IMR-90 (cell line): ENCODE data around the gene SCN10A. TPM values are rescaled to one million over a fixed set of nuclear protein-coding genes. Genes with fewer than 3 reads are reported as not detected.

Source experiments
- ATAC-seq: fragments of 200-7000 bp; cut with Tn5 transposase; 2 replicates; pipeline ENCODE4 v1.9.1; 2020; ENCODE audit warnings: low read depth, mild to moderate bottlenecking, moderate library complexity
- BruUV-seq: library from RNA; stranded (reverse); fragments of 400-500 nt; replicated peaks from 2 replicates; lab custom pipeline; 2021; lab: Mats Ljungman, UMichigan
- CTCF ChIA-PET: fragments of 300-600 bp; formaldehyde crosslinking; extraction: SDS; loops from one replicate; lab custom pipeline; 2021; ENCODE audit warnings: antibody characterized with exemption; lab: Yijun Ruan, JAX
- POLR2A ChIA-PET: fragments of 300-600 bp; sonication (Branson Sonifier 250); formaldehyde crosslinking; loops from one replicate; lab custom pipeline; 2022; ENCODE audit warnings: antibody characterized with exemption; ENCODE audit not compliant: unreplicated experiment; lab: Charles Lee
- DNase-seq: peaks from one replicate; pipeline ENCODE4 v3.0.0; 2013
- H2AFZ ChIP-seq: replicated peaks from 2 replicates; pipeline ENCODE3; 2013; ENCODE audit warnings: low read length, mild to moderate bottlenecking; ENCODE audit not compliant: poor library complexity
- H2AK5ac ChIP-seq: 2 replicates; pipeline ENCODE4 v1.6.1; 2013; ENCODE audit warnings: low read depth, low read length, inconsistent platforms
- H2AK9ac ChIP-seq: replicated peaks from 2 replicates; pipeline ENCODE3; 2013; ENCODE audit warnings: mild to moderate bottlenecking, low read depth, low read length, moderate library complexity; ENCODE audit not compliant: poor library complexity
- H2BK120ac ChIP-seq: 2 replicates; pipeline ENCODE4 v1.6.1; 2013; ENCODE audit warnings: low read depth, low read length, inconsistent platforms
- H2BK15ac ChIP-seq: 3 replicates; pipeline ENCODE4 v1.6.1; 2013; ENCODE audit warnings: low read depth, low read length, inconsistent platforms
- H2BK20ac ChIP-seq: 2 replicates; pipeline ENCODE4 v1.6.1; 2013; ENCODE audit warnings: low read depth, mild to moderate bottlenecking, inconsistent platforms, low read length, moderate library complexity
- H2BK5ac ChIP-seq: 2 replicates; pipeline ENCODE4 v1.6.1; 2013; ENCODE audit warnings: mild to moderate bottlenecking, low read depth, low read length, inconsistent platforms; ENCODE audit not compliant: poor library complexity, severe bottlenecking
- H3K14ac ChIP-seq: replicated peaks from 2 replicates; pipeline ENCODE4 v1.6.1; 2013; ENCODE audit warnings: low read depth, low read length, inconsistent platforms
- H3K18ac ChIP-seq: 2 replicates; pipeline ENCODE4 v1.6.1; 2013; ENCODE audit warnings: low read depth, low read length, control low read depth
- H3K23ac ChIP-seq: 2 replicates; pipeline ENCODE4 v1.6.1; 2013; ENCODE audit warnings: low read depth, low read length, inconsistent platforms
- H3K27ac ChIP-seq: 2 replicates; pipeline ENCODE4 v1.5.1; 2013; ENCODE audit warnings: mild to moderate bottlenecking, control low read depth, low read length; ENCODE audit not compliant: insufficient read depth
- H3K27me3 ChIP-seq: 2 replicates; pipeline ENCODE4 v1.6.1; 2013; ENCODE audit warnings: low read length; ENCODE audit not compliant: control insufficient read depth, insufficient read depth
- H3K36me3 ChIP-seq: 2 replicates; pipeline ENCODE4 v1.6.1; 2013; ENCODE audit warnings: low read length, mixed read lengths; ENCODE audit not compliant: control insufficient read depth, insufficient read depth
- H3K4ac ChIP-seq: 2 replicates; pipeline ENCODE4 v1.6.1; 2013; ENCODE audit warnings: low read depth, low read length, inconsistent platforms
- H3K4me1 ChIP-seq: 2 replicates; pipeline ENCODE4 v1.6.1; 2013; ENCODE audit warnings: low read length, mixed read lengths; ENCODE audit not compliant: control insufficient read depth, insufficient read depth
- H3K4me2 ChIP-seq: 2 replicates; pipeline ENCODE4 v1.6.1; 2013; ENCODE audit warnings: low read depth, mild to moderate bottlenecking, control low read depth, low read length, moderate library complexity
- H3K4me3 ChIP-seq: 2 replicates; pipeline ENCODE4 v1.5.1; 2013; ENCODE audit warnings: low read depth, mild to moderate bottlenecking, control low read depth, low read length, moderate library complexity; ENCODE audit not compliant: insufficient read depth
- H3K56ac ChIP-seq: 2 replicates; pipeline ENCODE4 v1.6.1; 2013; ENCODE audit warnings: low read length, inconsistent platforms; ENCODE audit not compliant: insufficient read depth; ENCODE audit errors: extremely low read depth
- H3K79me1 ChIP-seq, 2 experiments: 2 replicates each; pipeline ENCODE4 v1.6.1; 2013; ENCODE audit warnings: low read length in 2 of 2, inconsistent platforms in 1 of 2, low read depth in 1 of 2
- H3K9ac ChIP-seq: 2 replicates; pipeline ENCODE4 v1.6.1; 2013; ENCODE audit warnings: low read depth, low read length, control low read depth
- H3K9me1 ChIP-seq: 2 replicates; pipeline ENCODE4 v1.6.1; 2013; ENCODE audit warnings: low read length, inconsistent platforms; ENCODE audit not compliant: insufficient read depth
- H3K9me3 ChIP-seq: 2 replicates; pipeline ENCODE4 v1.6.1; 2013; ENCODE audit warnings: low read length; ENCODE audit not compliant: control insufficient read depth, insufficient read depth
- H4K20me1 ChIP-seq: 2 replicates; pipeline ENCODE4 v1.6.1; 2013; ENCODE audit warnings: low read length, inconsistent platforms; ENCODE audit not compliant: insufficient read depth
- H4K5ac ChIP-seq: 2 replicates; pipeline ENCODE4 v1.6.1; 2013; ENCODE audit warnings: mild to moderate bottlenecking, low read depth, low read length, control low read depth
- H4K8ac ChIP-seq, 2 experiments: 2 replicates each; pipeline ENCODE4 v1.6.1; 2013; ENCODE audit warnings: low read depth in 2 of 2, low read length in 2 of 2, control low read depth in 1 of 2, inconsistent platforms in 1 of 2
- H4K91ac ChIP-seq: 2 replicates; pipeline ENCODE4 v1.6.1; 2013; ENCODE audit warnings: low read depth, low read length, inconsistent platforms; ENCODE audit not compliant: insufficient read depth
- BHLHE40 ChIP-seq: fragments of 150-350 bp; IDR thresholded peaks from 2 replicates; pipeline ENCODE4 v1.6.1; 2016; ENCODE audit warnings: mild to moderate bottlenecking, low read depth, low read length
- CEBPB ChIP-seq: IDR thresholded peaks from 2 replicates; pipeline ENCODE4 v1.6.1; 2012; ENCODE audit warnings: low read depth, low read length, improper control_type of control experiment
- CHD1 ChIP-seq: IDR thresholded peaks from 2 replicates; pipeline ENCODE4 v1.6.1; 2012; ENCODE audit warnings: low read depth, low read length, improper control_type of control experiment
- CTCF ChIP-seq: conservative IDR thresholded peaks from 2 replicates; pipeline ENCODE4 v1.5.1; 2012; ENCODE audit warnings: mild to moderate bottlenecking, low read depth, low read length, improper control_type of control experiment
- ELK1 ChIP-seq: fragments of 150-350 bp; IDR thresholded peaks from 2 replicates; pipeline ENCODE4 v1.6.1; 2016; ENCODE audit warnings: low read depth, mild to moderate bottlenecking, low read length, moderate library complexity, borderline replicate concordance
- FOS ChIP-seq: fragments of 150-350 bp; IDR thresholded peaks from 2 replicates; pipeline ENCODE4 v1.6.1; 2016; ENCODE audit warnings: low read depth, low read length
- MAFK ChIP-seq: IDR thresholded peaks from 2 replicates; pipeline ENCODE4 v1.6.1; 2012; ENCODE audit warnings: low read depth, low read length, improper control_type of control experiment
- MAZ ChIP-seq: IDR thresholded peaks from 2 replicates; pipeline ENCODE4 v1.6.1; 2012; ENCODE audit warnings: low read depth, mild to moderate bottlenecking, low read length, improper control_type of control experiment, moderate library complexity, borderline replicate concordance
- MXI1 ChIP-seq: IDR thresholded peaks from 2 replicates; pipeline ENCODE4 v1.6.1; 2012; ENCODE audit warnings: low read depth, mild to moderate bottlenecking, low read length, moderate library complexity, borderline replicate concordance
- NFE2L2 ChIP-seq: fragments of 150-350 bp; IDR thresholded peaks from 2 replicates; pipeline ENCODE4 v1.6.1; 2016; ENCODE audit warnings: low read depth, mild to moderate bottlenecking, low read length
- POLR2A ChIP-seq: IDR thresholded peaks from 2 replicates; pipeline ENCODE4 v1.6.1; 2012; ENCODE audit warnings: mild to moderate bottlenecking, low read depth, low read length
- RAD21 ChIP-seq: IDR thresholded peaks from 2 replicates; pipeline ENCODE4 v1.6.1; 2012; ENCODE audit warnings: low read length, improper control_type of control experiment
- RCOR1 ChIP-seq: IDR thresholded peaks from 2 replicates; pipeline ENCODE4 v1.6.1; 2012; ENCODE audit warnings: mild to moderate bottlenecking, low read length, improper control_type of control experiment; ENCODE audit not compliant: insufficient replicate concordance
- RFX5 ChIP-seq: IDR thresholded peaks from 2 replicates; pipeline ENCODE4 v1.8.0; 2012; ENCODE audit warnings: low read depth, mild to moderate bottlenecking, low read length, moderate library complexity
- SMC3 ChIP-seq: fragments of 150-350 bp; IDR thresholded peaks from 2 replicates; pipeline ENCODE4 v1.6.1; 2016; ENCODE audit warnings: low read depth, mild to moderate bottlenecking, antibody characterized with exemption, low read length, moderate library complexity
- USF2 ChIP-seq: fragments of 150-350 bp; IDR thresholded peaks from 2 replicates; pipeline ENCODE4 v1.6.1; 2017; ENCODE audit warnings: mild to moderate bottlenecking, antibody characterized with exemption, low read length, low read depth
- WGBS, 2 experiments: methylation state at CpG; one replicate each; pipeline versions ENCODE4 v1.1.5 to v1.1.7; 2013; ENCODE audit warnings: missing lambda C conversion rate in 2 of 2; ENCODE audit not compliant: insufficient read length in 1 of 2; ENCODE audit errors: extremely low coverage in 2 of 2; 5-methylcytosine and 5-hydroxymethylcytosine counted together
- dilution Hi-C: fragments of 300-500 bp; cut with HindIII; formaldehyde crosslinking; loops from one replicate; pipeline ENCODE4 v1.14.3; 2018; ENCODE audit warnings: low sequenced_read_pairs; ENCODE audit not compliant: unreplicated experiment
- in situ Hi-C: fragments of 300-500 bp; cut with MboI; formaldehyde crosslinking; loops from 3 replicates; pipeline ENCODE4 v1.14.3; 2019; ENCODE audit warnings: low sequenced_read_pairs, inconsistent platforms, mixed read lengths
- intact Hi-C: fragments of 100-400 bp; cut with micrococcal nuclease; formaldehyde crosslinking; loops from 2 replicates; pipeline ENCODE4 v1.10.0; 2022
- polyA plus RNA-seq, 3 experiments: library from polyadenylated mRNA; depleted of rRNA; stranded (reverse); fragments of >200 nt; gene quantifications; 2 replicates each; pipeline ENCODE4 v1.2.3, GENCODE V29; 2012; ENCODE audit warnings: low replicate concordance in 1 of 3
- total RNA-seq: library from RNA; depleted of rRNA; stranded (reverse); fragments of >200 nt; gene quantifications from 2 replicates; pipeline ENCODE4 v1.2.3, GENCODE V29; 2012

The SCN10A gene
- total and polyA plus RNA-seq, 2 of the 4 experiments (the other 2 are of a cell fraction) = not detected

GRCh38 chr3:38689346-38689745 lies 126.7 kb downstream of the SCN10A start:
- Histone ChIP-seq H3K4me2 (no peak overlapping the region), H2BK5ac (no peak overlapping the region), H4K91ac (no peak overlapping the region), H3K9me1 (no peaks in the 10 kb centered on the region), H4K20me1 (no peaks in the 10 kb centered on the region), H2AK5ac (no peak overlapping the region), H3K36me3 (no peaks in the 10 kb centered on the region), H2AFZ (no peak overlapping the region), H2BK120ac (no peak overlapping the region), H3K4me1 (no peaks in the 10 kb centered on the region; the same call in 1 of the 2 replicates), H3K9ac (no peak overlapping the region), H3K14ac (no peak overlapping the region), H3K4me3 (no peak overlapping the region), H3K27ac (no peak overlapping the region), H4K8ac (no peak overlapping the region), H3K23ac (no peak overlapping the region), H3K9me3 (no peaks in the 10 kb centered on the region), H3K4ac (no peak overlapping the region), H3K79me1 (no peaks in the 10 kb centered on the region), H2BK20ac (no peak overlapping the region), H3K18ac (no peak overlapping the region), H3K27me3 (peaks cover 2% of the 10 kb centered on the region; the same call in 1 of the 2 replicates), H4K5ac (no peak overlapping the region), H3K56ac (no peak overlapping the region), H2BK15ac (no peak overlapping the region), H2AK9ac (no peak overlapping the region)
- WGBS, 2 experiments = 20% methylated on average over 1 of the region's 4 CpGs; no CpG with 5 or more reads in 1 of the 2 experiments
- intact Hi-C loops (loop anchor here (5.0 kb wide), 1 partner anchor 153 kb away; no protein-coding TSS in a partner anchor), dilution Hi-C loops (no loop called here), in situ Hi-C loops (no loop called here)
- CTCF ChIA-PET = no interaction called here
- DNase-seq = no peak
- no TSS peak for BruUV-seq
- POLR2A ChIA-PET = no interaction called here
- no peak for ATAC-seq
- TF ChIP-seq ELK1 (no peak), CHD1 (no peak), CEBPB (no peak), BHLHE40 (no peak), RAD21 (no peak), MAFK (no peak), CTCF (no peak), NFE2L2 (no peak), FOS (no peak), SMC3 (no peak), POLR2A (no peak), RFX5 (no peak), MAZ (no peak), MXI1 (no peak), RCOR1 (no peak), USF2 (no peak)
